ENCODE results near the gene DEFB128. TPM values are rescaled to one million over a fixed set of nuclear protein-coding genes. Genes with fewer than 3 reads are reported as not detected.

DEFB128 gene
- total and polyA plus RNA-seq, 3 donors from 2014 or later: not detected

GRCh38 chr20:164618-165017, 24.9 kb downstream of the DEFB128 start:
- intact Hi-C loops (cut with DNase I; ENCODE audit: low total_unique reads): no loop called here
- TF ChIP-seq CTCF (IDR thresholded peaks at IDR 0.05) (no peak), POLR2A (IDR thresholded peaks at IDR 0.05) (no peak)
- Histone ChIP-seq H3K4me1 (no peaks in the 10 kb centered on the region), H3K27ac (no peak overlapping the region), H3K4me3 (no peak overlapping the region), H3K9me3 (no peaks in the 10 kb centered on the region), H3K36me3 (ENCODE audit: low read depth, missing control alignments) (no peaks in the 10 kb centered on the region), H3K27me3 (no peaks in the 10 kb centered on the region)
- 55 to 67% methylated on average over 3 of the region's 3 CpGs for WGBS, 2 donors
- DNase-seq: no peak

- no peaks in the 10 kb centered on the region for H3K36me3 ChIP-seq (ENCODE audit: low read depth, missing control alignments)
- H3K4me3 ChIP-seq: no peak within 1 kb of the TSS
- no peak for DNase-seq
- H3K4me1 ChIP-seq: no peaks in the 10 kb centered on the region
- no peaks in the 10 kb centered on the region for H3K9me3 ChIP-seq
- whole genome bisulfite sequencing, 2 donors: 95 to 96% methylated on average over 5 of the region's 5 CpGs
- no peak within 1 kb of the TSS for H3K27ac ChIP-seq
- TF ChIP-seq CTCF (IDR thresholded peaks at IDR 0.05) (no peak), POLR2A (IDR thresholded peaks at IDR 0.05) (no peak)
- intact Hi-C loops (cut with DNase I; ENCODE audit: low total_unique reads): no loop called here
- no peaks in the 10 kb centered on the region for H3K27me3 ChIP-seq
Measured at GRCh38 chr20:157154-157553, 32.4 kb downstream of the DEFB128 start, which contains the start of gene DEFB127. DEFB127 (plus strand) TSS chr20:157454; CDS start chr20:157545, 91 bp downstream.

GRCh38 chr20:152131-152530, 37.4 kb downstream of the DEFB128 start:
- H3K9me3 ChIP-seq: no peaks in the 10 kb centered on the region
- intact Hi-C loops (cut with DNase I; ENCODE audit: low total_unique reads): no loop called here
- H3K27ac ChIP-seq: no peak overlapping the region
- DNase-seq: no peak
- no peaks in the 10 kb centered on the region for H3K4me1 ChIP-seq
- TF ChIP-seq CTCF (IDR thresholded peaks at IDR 0.05) (no peak), POLR2A (IDR thresholded peaks at IDR 0.05) (no peak)
- H3K36me3 ChIP-seq (ENCODE audit: low read depth, missing control alignments): no peaks in the 10 kb centered on the region
- H3K4me3 ChIP-seq: no peak overlapping the region
- 97 to 100% methylated on average over 1 of the region's 1 CpG for WGBS, 2 donors
- no peaks in the 10 kb centered on the region for H3K27me3 ChIP-seq

GRCh38 chr20:145877-146276, 43.6 kb downstream of the DEFB128 start:
- no peak overlapping the region for H3K4me3 ChIP-seq
- 66 to 71% methylated on average over 2 of the region's 2 CpGs for WGBS, 2 donors

More at GRCh38 chr20:145877-146276, 43.6 kb downstream of the DEFB128 start:
- Histone ChIP-seq H3K36me3 (ENCODE audit: low read depth, missing control alignments) (no peaks in the 10 kb centered on the region), H3K9me3 (no peaks in the 10 kb centered on the region), H3K4me1 (no peaks in the 10 kb centered on the region), H3K27ac (no peak overlapping the region), H3K27me3 (no peaks in the 10 kb centered on the region)
- DNase-seq: no peak
- intact Hi-C loops (cut with DNase I; ENCODE audit: low total_unique reads): no loop called here
- TF ChIP-seq CTCF (IDR thresholded peaks at IDR 0.05) (no peak), POLR2A (IDR thresholded peaks at IDR 0.05) (no peak)

Data from testis (tissue), 3 donors.